H1 (cell line): ENCODE results near the gene ANKRD9. TPM values are rescaled to one million over a fixed set of nuclear protein-coding genes. Genes with fewer than 3 reads are reported as not detected.

Experiments used
- CTCF ChIA-PET: fragments of 300-600 bp; sonication (Branson Sonifier 250); formaldehyde crosslinking; loops from one replicate; lab custom pipeline; 2021; ENCODE audit not compliant: partially characterized antibody; lab: Charles Lee
- POLR2A ChIA-PET: fragments of 300-600 bp; sonication (Branson Sonifier 250); formaldehyde crosslinking; loops from one replicate; lab custom pipeline; 2021; ENCODE audit warnings: inconsistent platforms; ENCODE audit not compliant: partially characterized antibody; lab: Charles Lee
- DNase-seq, 2 experiments: peaks; one replicate each; pipeline versions ENCODE4 v3.0.0 to v3.0.0-alpha.2; 2010 to 2022; ENCODE audit warnings: low spot score in 2 of 2, low read depth in 1 of 2, mixed read lengths in 1 of 2
- FAIRE-seq: peaks from 2 replicates; lab custom pipeline; 2011; peaks lifted over from hg19 to GRCh38; lab: Jason Lieb, UNC
- H2AFZ ChIP-seq: 2 replicates; pipeline ENCODE4 v1.8.1; 2012; ENCODE audit warnings: low read length, inconsistent platforms
- H2AK5ac ChIP-seq: 2 replicates; pipeline ENCODE4 v1.6.1; 2013; ENCODE audit warnings: low read depth, low read length
- H2BK120ac ChIP-seq: replicated peaks from 2 replicates; pipeline ENCODE3; 2013; ENCODE audit warnings: low read depth, low read length, inconsistent platforms
- H2BK12ac ChIP-seq: 2 replicates; pipeline ENCODE4 v1.6.1; 2013; ENCODE audit warnings: low read depth, low read length
- H2BK15ac ChIP-seq: 2 replicates; pipeline ENCODE4 v1.6.1; 2013; ENCODE audit warnings: low read length
- H2BK20ac ChIP-seq: 2 replicates; pipeline ENCODE4 v1.6.1; 2013; ENCODE audit warnings: low read length
- H2BK5ac ChIP-seq: 2 replicates; pipeline ENCODE4 v1.6.1; 2013; ENCODE audit warnings: low read depth, low read length
- H3K14ac ChIP-seq: 2 replicates; pipeline ENCODE4 v1.6.1; 2013; ENCODE audit warnings: inconsistent platforms; ENCODE audit not compliant: insufficient read length
- H3K18ac ChIP-seq: 2 replicates; pipeline ENCODE4 v1.6.1; 2013; ENCODE audit warnings: low read length; ENCODE audit errors: extremely low read depth
- H3K23ac ChIP-seq: 2 replicates; pipeline ENCODE4 v1.6.1; 2013; ENCODE audit warnings: inconsistent platforms; ENCODE audit not compliant: insufficient read length
- H3K23me2 ChIP-seq: 2 replicates; pipeline ENCODE4 v1.6.1; 2013; ENCODE audit warnings: low read depth, low read length
- H3K27ac ChIP-seq: 2 replicates; pipeline ENCODE4 v1.6.1; 2011; ENCODE audit warnings: low read depth, low read length, inconsistent platforms
- H3K27me3 ChIP-seq, 4 experiments: replicated peaks in 1 of 4; 1 replicate in 1 of 4; 2 replicates in 3 of 4; pipeline versions ENCODE4 v1.6.1 to v1.8.1; 2011 to 2013; ENCODE audit warnings: low read length in 3 of 4, mild to moderate bottlenecking in 3 of 4, inconsistent platforms in 2 of 4, mixed read lengths in 2 of 4, moderate library complexity in 1 of 4; ENCODE audit not compliant: control insufficient read depth in 3 of 4, insufficient read depth in 3 of 4; ENCODE audit errors: extremely low read depth in 1 of 4
- H3K36me3 ChIP-seq, 4 experiments: 2 replicates each; pipeline versions ENCODE4 v1.6.1 to v1.8.1; 2011 to 2013; ENCODE audit warnings: mild to moderate bottlenecking in 4 of 4, low read length in 3 of 4, moderate library complexity in 2 of 4, control low read depth in 1 of 4, inconsistent platforms in 1 of 4; ENCODE audit not compliant: insufficient read depth in 4 of 4, control insufficient read depth in 2 of 4
- H3K4ac ChIP-seq: replicated peaks from 2 replicates; pipeline ENCODE3; 2013; ENCODE audit warnings: low read length, low read depth, mixed read lengths, inconsistent platforms; ENCODE audit not compliant: insufficient read length
- H3K4me1 ChIP-seq, 4 experiments: replicated peaks in 1 of 4; 1 replicate in 1 of 4; 2 replicates in 3 of 4; pipeline versions ENCODE4 v1.6.1 to v1.8.1; 2011 to 2013; ENCODE audit warnings: low read length in 3 of 4, inconsistent platforms in 2 of 4, mixed read lengths in 1 of 4; ENCODE audit not compliant: insufficient read depth in 4 of 4, control insufficient read depth in 3 of 4
- H3K4me2 ChIP-seq, 2 experiments: 2 replicates each; pipeline versions ENCODE4 v1.6.1 to v1.8.1; 2011 to 2013; ENCODE audit warnings: low read depth in 2 of 2, low read length in 2 of 2, control low read depth in 1 of 2, inconsistent platforms in 1 of 2, mild to moderate bottlenecking in 1 of 2; ENCODE audit not compliant: insufficient read depth in 1 of 2
- H3K4me3 ChIP-seq, 4 experiments: fragments of 200-600, 300-600 bp in 1 of 4; sonication (generic), shearing (Covaris generic), sonication (Bioruptor Twin) in 1 of 4; 2 replicates each; pipeline versions ENCODE4 v1.5.1 to v1.8.1; 2011 to 2016; ENCODE audit warnings: low read length in 4 of 4, low read depth in 3 of 4, control low read depth in 2 of 4, inconsistent platforms in 2 of 4, mild to moderate bottlenecking in 2 of 4, mixed read lengths in 1 of 4, moderate library complexity in 1 of 4; ENCODE audit not compliant: insufficient read depth in 2 of 4; ENCODE audit errors: extremely low read depth in 1 of 4
- H3K56ac ChIP-seq: replicated peaks from 2 replicates; pipeline ENCODE3; 2013; ENCODE audit warnings: low read depth, mild to moderate bottlenecking, mixed read lengths, low read length, inconsistent platforms; ENCODE audit not compliant: insufficient read length
- H3K79me1 ChIP-seq: 2 replicates; pipeline ENCODE4 v1.6.1; 2013; ENCODE audit warnings: low read depth, low read length, control low read depth
- H3K79me2 ChIP-seq, 2 experiments: 2 replicates each; pipeline versions ENCODE4 v1.6.1 to v1.8.1; 2012 to 2013; ENCODE audit warnings: low read length in 2 of 2, mild to moderate bottlenecking in 2 of 2, inconsistent platforms in 1 of 2; ENCODE audit not compliant: insufficient read depth in 2 of 2, control insufficient read depth in 1 of 2
- H3K9ac ChIP-seq, 4 experiments: replicated peaks in 1 of 4; 1 replicate in 1 of 4; 2 replicates in 3 of 4; pipeline versions ENCODE4 v1.6.1 to v1.8.1; 2011 to 2013; ENCODE audit warnings: low read depth in 3 of 4, low read length in 3 of 4, control low read depth in 2 of 4, mild to moderate bottlenecking in 2 of 4, moderate library complexity in 2 of 4, inconsistent platforms in 1 of 4; ENCODE audit errors: extremely low read depth in 1 of 4
- H3K9me3 ChIP-seq, 2 experiments: 2 replicates each; pipeline versions ENCODE4 v1.6.1 to v1.8.1; 2012 to 2013; ENCODE audit warnings: mild to moderate bottlenecking in 2 of 2, moderate library complexity in 2 of 2, control low read depth in 1 of 2, inconsistent platforms in 1 of 2, low read depth in 1 of 2, low read length in 1 of 2, mixed read lengths in 1 of 2; ENCODE audit not compliant: insufficient read depth in 2 of 2
- H4K20me1 ChIP-seq, 2 experiments: replicated peaks in 1 of 2; 2 replicates each; pipeline versions ENCODE3 to v1.8.1; 2011 to 2013; ENCODE audit warnings: inconsistent platforms in 2 of 2, low read length in 2 of 2, mild to moderate bottlenecking in 1 of 2; ENCODE audit not compliant: insufficient read depth in 2 of 2, control insufficient read depth in 1 of 2
- H4K5ac ChIP-seq: 2 replicates; pipeline ENCODE4 v1.6.1; 2013; ENCODE audit warnings: low read length, low read depth, mixed read lengths, inconsistent platforms; ENCODE audit not compliant: insufficient read length
- H4K8ac ChIP-seq: 2 replicates; pipeline ENCODE4 v1.8.0; 2013; ENCODE audit warnings: mild to moderate bottlenecking, moderate library complexity, low read length, inconsistent platforms; ENCODE audit not compliant: insufficient read depth; ENCODE audit errors: extremely low read depth
- H4K91ac ChIP-seq: replicated peaks from 2 replicates; pipeline ENCODE3; 2013; ENCODE audit warnings: low read length, mixed read lengths, inconsistent platforms; ENCODE audit not compliant: insufficient read length
- ASH2L ChIP-seq: fragments of 200-600, 300-600 bp; sonication (generic); IDR thresholded peaks from one replicate; pipeline ENCODE4 v1.7.1; 2017; ENCODE audit warnings: low read length
- EZH2 ChIP-seq: fragments of 200-600 bp; sonication (generic); IDR thresholded peaks from 2 replicates; pipeline ENCODE4 v1.7.1; 2012; ENCODE audit warnings: low read depth, mild to moderate bottlenecking, moderate library complexity, low read length, inconsistent platforms; ENCODE audit not compliant: severe bottlenecking
- PHF8 ChIP-seq: fragments of 200-600 bp; sonication (generic); conservative IDR thresholded peaks from 2 replicates; pipeline ENCODE4 v1.7.1; 2012; ENCODE audit warnings: low read depth, mild to moderate bottlenecking, inconsistent platforms, low read length, moderate library complexity
- POLR2A ChIP-seq, 2 experiments: IDR thresholded peaks; 1 replicate in 1 of 2; 2 replicates in 1 of 2; pipeline ENCODE4 v1.6.1; 2011; ENCODE audit warnings: low read depth in 2 of 2, low read length in 2 of 2, mild to moderate bottlenecking in 2 of 2; ENCODE audit errors: control extremely low read depth in 1 of 2
- POU5F1 ChIP-seq: IDR thresholded peaks from 2 replicates; pipeline ENCODE4 v1.6.1; 2011; ENCODE audit warnings: low read depth, mild to moderate bottlenecking, low read length, moderate library complexity
- SUZ12 ChIP-seq: fragments of 200-600 bp; sonication (generic); IDR thresholded peaks from 2 replicates; pipeline ENCODE4 v1.6.1; 2012; ENCODE audit warnings: mild to moderate bottlenecking, inconsistent platforms, low read length, moderate library complexity, mixed read lengths
- WGBS, 2 experiments: shearing (Covaris generic) in 1 of 2; methylation state at CpG; one replicate each; pipeline versions ENCODE4 v1.1.6 to v1.1.7; 2013 to 2015; ENCODE audit warnings: low lambda C conversion rate in 2 of 2, mixed read lengths in 2 of 2, inconsistent platforms in 1 of 2, low coverage in 1 of 2, missing lambda C conversion rate in 1 of 2; ENCODE audit not compliant: insufficient replicate concordance in 2 of 2, insufficient coverage in 1 of 2, insufficient read length in 1 of 2; ENCODE audit errors: extremely low coverage in 1 of 2, missing lambda C conversion rate in 1 of 2; 5-methylcytosine and 5-hydroxymethylcytosine counted together
- polyA plus RNA-seq, 7 experiments: library from polyadenylated mRNA; depleted of rRNA in 3 of 7; stranded (reverse) in 5 of 7; unstranded in 2 of 7; fragments of >200 nt in 5 of 7; fragments of 200-250 nt in 2 of 7; gene quantifications; 1 replicate in 5 of 7; 2 replicates in 1 of 7; 4 replicates in 1 of 7; pipeline versions ENCODE4 v1.2.1 to v1.2.3, GENCODE V29; 2011 to 2013; ENCODE audit warnings: missing spikeins in 2 of 7, mixed read lengths in 2 of 7
- total RNA-seq: library from RNA; stranded (reverse); fragmentation: NEBNext Ultra II Directional; extraction: Animal tissue kit (Norgen Biotek cat#: 25700); gene quantifications from 2 replicates; pipeline ENCODE4 v1.2.1, GENCODE V29; 2021

Gene ANKRD9
- total and polyA plus RNA-seq, 2 of the 8 experiments (the other 6 are each of a cell fraction or from before 2014, with no cell fraction given) = 37.0 to 41.8 TPM

GRCh38 chr14:102528431-102529170, 19.0 kb upstream of the ANKRD9 start:
- WGBS, 2 experiments = 94% methylated on average over 10 of the region's 11 CpGs; no CpG with 5 or more reads in 1 of the 2 experiments
- H3K4me3 ChIP-seq = no peak overlapping the region
- TF ChIP-seq ASH2L = no peak
- no peak for TF ChIP-seq PHF8
- no peak for TF ChIP-seq POU5F1
- TF ChIP-seq POLR2A (IDR thresholded peaks at IDR 0.05; ENCODE audit: control extremely low read depth in 1 of 2, low read depth in 2 of 2, low read length in 2 of 2) = no peak
- TF ChIP-seq SUZ12 = no peak
- TF ChIP-seq EZH2 = no peak

More at GRCh38 chr14:102528431-102529170, 19.0 kb upstream of the ANKRD9 start:
- H3K27ac ChIP-seq = no peak overlapping the region
- no peak overlapping the region for H2BK15ac ChIP-seq
- no peak overlapping the region for H2BK12ac ChIP-seq
- no peaks in the 10 kb centered on the region for H3K9me3 ChIP-seq
- H3K36me3 ChIP-seq = no peaks in the 10 kb centered on the region
- no peak overlapping the region for H4K91ac ChIP-seq
- H3K4me1 ChIP-seq = peaks cover 0 to 10% (median 0%) of the 10 kb centered on the region in 4 experiments; a peak in 2 of 7 replicates
- FAIRE-seq = no peak
- no peak overlapping the region for H2BK120ac ChIP-seq
- H2BK20ac ChIP-seq = no peak overlapping the region
- H3K4me2 ChIP-seq = no peak overlapping the region
- no peak overlapping the region for H2BK5ac ChIP-seq
- ChIA-PET POLR2A (no interaction called here), CTCF (interaction anchor here (0.6 to 1.9 kb wide), 8 partner anchors 10 to 177 kb away, joined by 3 to 16 read pairs (median 4); no protein-coding TSS in a partner anchor)
- no peak overlapping the region for H2AK5ac ChIP-seq
- peaks cover 3% of the 10 kb centered on the region; the same call in 1 of the 2 replicates for H3K23me2 ChIP-seq
- H3K79me1 ChIP-seq = no peaks in the 10 kb centered on the region
- no peak overlapping the region for H4K5ac ChIP-seq
- no peaks in the 10 kb centered on the region for H3K27me3 ChIP-seq
- H4K20me1 ChIP-seq = no peaks in the 10 kb centered on the region
- no peak overlapping the region for H3K18ac ChIP-seq
- H3K23ac ChIP-seq = no peak overlapping the region
- H2AFZ ChIP-seq = no peak overlapping the region
- no peak overlapping the region for H3K56ac ChIP-seq
- no peak overlapping the region for H3K14ac ChIP-seq
- H3K9ac ChIP-seq = no peak overlapping the region
- no peak for DNase-seq
- H4K8ac ChIP-seq = no peak overlapping the region
- H3K79me2 ChIP-seq = no peaks in the 10 kb centered on the region
- no peak overlapping the region for H3K4ac ChIP-seq
